ENCODE data around the gene SIK2.
A peak's percentile ranks its signal among the peaks of the same experiment; 100 is the strongest.
"Not testable (repeated sequence)": the region's sequence is repeated elsewhere in the genome, so short reads cannot be mapped to it uniquely, and the experiment has no call there.

Gene SIK2

DNA sequence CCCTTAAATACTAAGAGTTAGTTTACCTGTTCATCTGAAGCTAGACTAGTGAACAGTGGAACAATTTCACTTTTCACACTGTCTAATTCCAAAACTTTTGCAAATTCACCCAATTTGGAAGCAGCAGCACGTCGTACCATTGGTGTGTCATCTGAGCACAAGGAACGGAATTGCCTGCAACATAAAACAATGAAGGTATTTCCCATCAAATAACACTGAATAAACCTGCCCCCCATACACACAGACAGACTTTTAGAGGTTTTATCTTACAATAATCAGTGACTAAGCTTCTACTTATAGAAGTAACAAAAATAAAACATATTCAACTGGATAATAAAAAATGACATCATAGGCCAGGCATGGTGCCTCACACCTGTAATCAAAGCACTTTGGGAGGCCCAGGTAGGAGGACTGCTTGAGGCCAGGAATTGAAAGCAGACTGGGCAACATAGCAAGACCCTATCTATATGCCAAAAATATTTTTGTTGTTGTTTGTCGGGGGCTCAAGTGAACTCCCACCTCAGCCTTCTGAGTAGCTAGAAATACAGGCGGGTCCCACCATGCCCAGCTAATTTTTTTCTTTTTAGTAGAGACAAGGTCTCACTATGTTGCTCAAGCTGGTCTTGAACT, 157.6 kb downstream of the SIK2 start:
- DNase-seq (ENCODE audit: low read depth in 2 of 2): no peak

DNA sequence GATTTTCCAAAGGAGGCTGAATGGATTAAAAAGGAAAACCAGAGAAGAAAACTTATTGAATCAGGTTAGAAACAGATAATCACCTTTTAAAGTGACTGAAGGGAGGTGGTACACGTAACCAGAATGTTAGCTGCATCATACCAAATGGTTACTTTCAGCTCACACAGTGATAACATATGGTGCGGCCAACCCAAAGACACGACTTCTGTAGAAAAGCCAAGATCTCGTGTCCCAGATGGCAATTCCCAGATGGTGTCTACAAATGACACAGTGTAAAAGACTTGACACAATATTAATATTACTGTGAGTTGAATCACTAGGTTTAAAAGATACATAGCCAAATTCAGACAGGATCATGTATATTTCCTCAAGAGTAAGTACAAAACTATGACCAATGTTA, 158.8 kb downstream of the SIK2 start:
- no peak for DNase-seq (ENCODE audit: low read depth in 2 of 2)

DNA sequence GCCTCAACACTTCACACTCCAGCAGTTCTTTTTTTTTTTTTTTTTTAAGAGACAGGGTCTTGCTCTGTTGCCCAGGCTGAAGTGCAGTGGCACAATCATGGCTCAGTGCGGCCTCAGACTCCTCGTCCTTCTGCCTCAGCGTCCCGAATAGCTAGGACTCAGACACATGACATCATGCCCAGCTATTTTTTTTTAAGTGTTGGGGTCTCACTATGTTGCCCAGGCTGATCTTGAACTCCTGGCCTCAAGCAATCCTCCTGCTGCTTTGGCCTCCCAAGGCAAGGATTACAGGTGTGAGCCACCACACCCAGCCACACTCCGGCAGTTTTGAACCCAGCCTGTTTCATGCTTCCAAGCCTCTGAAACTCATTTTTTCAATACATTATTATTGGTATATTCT, 160.3 kb downstream of the SIK2 start:
- no peak for DNase-seq (ENCODE audit: low read depth in 2 of 2)

DNA sequence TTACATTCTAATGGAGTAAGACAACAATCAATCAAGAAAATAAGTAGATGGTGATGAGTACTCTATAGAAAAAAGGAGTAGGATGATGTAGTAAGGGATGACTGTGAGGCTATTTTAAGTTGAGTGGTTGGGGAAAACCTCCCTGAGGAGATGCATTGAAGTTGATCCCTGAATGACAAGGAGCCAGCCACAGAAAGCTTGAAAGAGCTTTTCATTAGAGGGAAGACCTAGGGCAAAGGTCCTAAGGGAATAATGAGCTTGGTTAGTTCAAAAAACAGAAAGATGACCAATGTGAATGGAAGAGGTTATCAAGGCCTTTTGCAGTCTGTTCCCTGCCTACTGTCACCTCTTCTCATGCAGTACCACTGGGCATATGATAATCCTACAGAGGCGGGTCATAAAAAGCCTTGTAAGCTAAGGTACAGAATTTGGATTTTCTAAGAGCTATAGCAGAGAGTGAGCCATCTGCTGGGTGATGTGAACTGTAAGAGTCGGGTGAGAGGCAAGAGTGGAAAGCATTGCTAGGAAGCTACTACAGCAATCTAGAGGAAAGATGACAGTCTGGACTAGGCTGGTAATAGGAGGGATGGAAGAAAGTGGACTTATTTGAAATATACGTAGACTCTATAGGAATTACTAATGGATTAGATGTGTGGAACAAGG, 160.9 kb downstream of the SIK2 start:
- no peak for DNase-seq (ENCODE audit: low read depth in 2 of 2)

DNA sequence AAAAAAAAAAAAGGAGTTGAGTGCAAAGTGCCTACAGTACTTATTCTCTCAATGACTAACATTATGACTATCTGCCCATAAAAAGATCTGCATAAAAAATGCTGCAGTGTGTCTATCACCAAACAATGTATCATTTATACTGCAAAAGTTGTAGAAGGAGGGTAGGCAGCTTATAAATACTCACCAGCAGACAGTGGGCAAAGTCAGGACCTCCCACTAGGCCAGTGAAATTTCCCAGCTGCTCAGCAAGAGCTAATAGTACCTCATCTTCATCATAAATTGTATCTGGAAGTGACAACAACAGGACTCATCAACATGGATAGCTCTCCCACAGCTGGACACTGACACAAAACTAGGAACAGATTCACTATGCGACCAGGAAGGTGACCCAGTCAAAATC, 162.4 kb downstream of the SIK2 start:
- no peak for DNase-seq (ENCODE audit: low read depth in 2 of 2)

DNA sequence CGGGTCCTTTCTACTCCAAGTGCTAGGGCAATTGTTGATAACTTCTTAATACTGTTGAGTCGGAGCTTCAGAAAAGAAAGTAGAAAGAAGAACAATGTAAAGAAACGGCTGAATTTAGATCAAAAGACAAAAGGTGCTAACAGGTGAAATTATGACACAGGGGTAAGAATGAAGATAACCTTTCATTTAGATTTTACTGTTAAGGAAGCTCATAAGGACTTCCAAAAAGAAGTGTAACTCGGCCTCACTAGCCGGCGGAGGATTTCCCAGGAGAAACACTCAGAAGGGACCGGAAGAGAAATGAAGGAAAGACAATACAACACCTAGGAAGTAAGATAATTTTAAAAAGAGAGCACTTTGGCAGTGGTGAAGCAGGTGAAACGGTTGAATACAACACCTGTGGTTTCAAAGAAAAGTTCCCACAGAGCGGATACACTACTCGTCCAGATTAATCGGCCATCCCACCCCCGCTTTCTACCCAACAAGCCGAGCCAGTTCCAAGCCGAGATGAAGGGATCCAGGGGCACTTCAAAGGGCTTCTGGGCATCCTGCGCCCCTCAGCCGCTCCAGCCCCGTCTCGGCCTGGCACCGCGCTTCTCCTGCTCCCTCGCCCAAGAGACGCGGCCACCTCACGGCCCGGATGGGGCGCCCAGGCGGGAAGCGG, 163.2 kb downstream of the SIK2 start:
- no peak for DNase-seq (ENCODE audit: low read depth in 2 of 2)

DNA sequence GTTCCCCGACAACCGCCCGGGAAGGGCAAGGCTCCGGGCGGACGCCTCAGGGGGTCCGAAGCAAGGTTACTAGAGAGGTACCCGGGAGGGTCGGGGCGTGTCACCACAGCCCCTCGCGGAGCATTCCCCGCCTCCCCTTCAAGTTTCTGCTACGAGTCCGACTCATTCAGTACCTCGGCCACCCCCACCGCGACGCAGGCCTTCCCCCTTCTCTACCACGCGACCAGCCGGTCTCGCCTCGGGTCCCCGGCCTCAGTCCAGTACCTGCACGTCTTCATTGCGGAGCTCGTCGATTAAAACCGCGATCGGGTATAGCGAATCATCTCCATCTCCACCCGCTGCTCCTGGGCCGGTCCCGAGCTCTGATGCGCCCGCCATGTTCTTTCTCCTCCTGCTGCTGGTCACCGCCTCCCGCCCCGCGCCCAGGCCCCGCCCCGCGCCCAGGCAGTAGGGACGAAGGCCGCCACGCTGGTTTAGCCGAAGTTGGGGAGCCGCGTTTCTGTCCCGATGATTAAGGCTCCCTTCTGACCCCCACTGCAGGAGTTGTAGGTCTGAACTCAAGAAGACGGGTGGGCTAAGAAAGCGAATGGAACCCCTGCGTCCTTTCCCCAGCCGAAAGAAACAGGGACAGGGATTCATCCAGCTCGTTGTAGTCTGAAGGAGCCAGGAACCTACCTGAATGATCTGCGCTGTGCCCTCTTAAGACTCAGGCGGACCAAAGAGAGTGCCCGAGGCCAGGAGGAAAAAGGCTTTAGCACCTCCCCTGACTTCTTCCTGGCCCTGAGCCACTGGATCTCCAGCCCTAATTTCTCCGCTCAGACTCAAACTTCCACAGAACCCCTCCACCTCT, 164.0 kb downstream of the SIK2 start, which contains the start of gene PPP2R1B:
PPP2R1B (minus strand) TSS at position 406 of the 850 bp plus-strand sequence; CDS start at position 378, 28 bp downstream.
- peak; percentile 29 to 48 for DNase-seq (ENCODE audit: low read depth in 2 of 2)

DNA sequence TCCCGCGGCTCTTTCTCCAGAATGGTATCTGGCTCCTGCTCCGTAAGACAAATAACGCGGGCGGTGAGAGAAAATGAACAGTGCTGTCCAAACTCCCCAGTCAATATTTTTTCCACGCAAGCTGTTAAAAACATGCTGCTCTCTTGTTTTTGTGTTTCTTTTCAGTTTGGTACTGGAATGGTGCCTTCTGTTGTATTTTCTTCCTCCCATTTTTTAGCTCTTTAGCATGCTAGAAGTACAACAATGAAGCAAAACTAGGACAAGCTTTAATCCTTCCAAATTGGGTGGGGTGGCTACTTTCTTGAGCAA, 164.5 kb downstream of the SIK2 start:
- no peak for DNase-seq (ENCODE audit: low read depth in 2 of 2)

DNA sequence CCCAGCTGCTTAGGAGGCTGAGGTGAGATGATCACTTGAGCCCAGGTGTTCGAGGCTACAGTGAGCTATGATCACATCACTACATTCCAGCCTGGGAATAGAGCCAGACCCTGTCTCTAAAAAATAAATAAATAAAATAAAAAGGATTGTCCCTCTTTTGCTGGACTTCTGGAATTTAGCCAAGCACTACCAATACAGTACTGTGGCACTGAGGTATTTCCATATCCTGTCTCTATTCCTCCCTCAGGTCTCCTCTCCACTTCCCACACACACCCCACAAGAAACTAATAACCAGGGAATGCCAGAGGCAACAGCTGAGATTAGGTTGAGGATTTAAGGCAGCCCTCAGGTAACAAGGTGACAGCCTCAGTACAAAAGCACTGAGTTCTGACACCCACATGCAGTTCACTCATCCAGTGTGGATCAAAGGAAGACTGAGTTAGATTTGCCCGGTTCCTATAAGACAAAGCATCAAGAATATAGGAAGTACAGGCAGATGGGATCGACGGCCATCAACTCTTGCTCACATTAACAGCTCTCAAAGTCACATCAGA, 168.4 kb downstream of the SIK2 start:
- DNase-seq (ENCODE audit: low read depth in 2 of 2): no peak

DNA sequence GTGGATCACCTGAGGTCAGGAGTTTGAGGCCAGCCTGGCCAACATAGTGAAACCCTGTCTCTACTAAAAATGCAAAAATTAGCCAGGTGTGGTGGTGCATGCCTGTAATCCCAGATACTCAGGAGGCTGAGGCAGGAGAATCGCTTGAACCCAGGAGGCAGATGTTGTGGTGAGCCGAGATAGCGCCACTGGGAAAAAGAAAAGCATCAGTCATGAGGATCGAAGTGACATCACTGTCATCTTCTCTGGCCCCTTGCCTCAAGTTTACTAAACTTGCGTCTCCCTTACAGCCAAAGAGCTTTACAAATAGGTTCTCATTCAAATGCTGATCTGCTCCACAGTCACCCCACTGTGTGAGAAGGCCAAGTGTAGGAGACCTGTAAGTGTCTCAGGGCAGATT, 169.0 kb downstream of the SIK2 start:
- DNase-seq (ENCODE audit: low read depth in 2 of 2): not testable (repeated sequence)

DNA sequence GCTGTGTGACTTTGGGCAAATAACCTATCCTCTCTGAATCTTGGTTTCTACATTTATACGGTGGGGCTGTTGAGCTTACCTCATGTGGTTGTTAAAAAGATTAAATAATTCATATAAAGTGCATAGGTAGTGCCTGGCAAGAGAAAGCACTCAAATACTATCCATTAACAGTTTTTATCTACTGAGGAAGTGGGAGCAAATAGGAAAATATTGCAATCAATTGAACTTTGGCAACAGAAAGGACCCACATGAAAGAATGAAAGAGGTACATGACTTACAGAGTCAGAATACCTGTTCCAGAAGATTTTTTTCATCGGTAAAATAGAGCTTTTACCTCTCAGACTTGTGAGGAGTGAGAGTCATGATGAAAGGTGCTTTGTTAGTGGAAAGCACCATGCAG, 170.3 kb downstream of the SIK2 start:
- DNase-seq (ENCODE audit: low read depth in 2 of 2): no peak

DNA sequence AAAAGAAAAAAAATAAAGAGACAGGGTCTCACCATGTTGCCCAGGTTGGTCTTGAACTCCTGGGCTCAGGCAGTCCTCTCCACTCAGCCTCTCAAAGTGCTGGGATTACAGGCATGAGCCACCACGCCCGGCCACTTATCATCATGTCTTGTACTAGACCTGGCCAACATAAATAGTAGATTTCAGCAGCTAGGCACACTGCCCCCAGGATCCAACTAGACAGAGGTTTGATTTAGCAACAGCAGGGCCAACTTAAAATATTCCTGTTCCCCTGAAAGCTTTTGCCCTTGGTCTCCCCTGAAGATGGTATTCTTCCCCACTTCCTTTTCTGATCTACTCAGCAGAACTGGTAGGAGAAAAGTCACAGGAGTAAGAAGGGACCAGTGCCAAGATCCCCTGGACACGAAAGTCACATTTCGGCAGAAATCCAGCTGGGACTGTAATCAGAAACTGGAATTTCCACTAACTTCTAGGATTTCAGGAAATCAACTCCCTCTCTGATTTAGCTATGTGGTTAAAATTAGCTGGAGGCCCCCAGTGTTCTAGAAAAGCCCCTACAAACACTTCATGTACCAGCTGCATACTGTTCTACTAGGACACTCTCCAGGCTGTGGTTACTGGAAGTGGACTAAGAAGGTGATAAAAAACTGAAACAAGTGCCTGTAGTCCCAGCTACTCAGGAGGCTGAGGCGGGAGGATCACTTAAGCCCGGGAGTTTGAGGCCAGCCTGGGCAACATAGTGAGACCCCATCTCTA, 172.9 kb downstream of the SIK2 start:
- DNase-seq (ENCODE audit: low read depth in 2 of 2): no peak

DNA sequence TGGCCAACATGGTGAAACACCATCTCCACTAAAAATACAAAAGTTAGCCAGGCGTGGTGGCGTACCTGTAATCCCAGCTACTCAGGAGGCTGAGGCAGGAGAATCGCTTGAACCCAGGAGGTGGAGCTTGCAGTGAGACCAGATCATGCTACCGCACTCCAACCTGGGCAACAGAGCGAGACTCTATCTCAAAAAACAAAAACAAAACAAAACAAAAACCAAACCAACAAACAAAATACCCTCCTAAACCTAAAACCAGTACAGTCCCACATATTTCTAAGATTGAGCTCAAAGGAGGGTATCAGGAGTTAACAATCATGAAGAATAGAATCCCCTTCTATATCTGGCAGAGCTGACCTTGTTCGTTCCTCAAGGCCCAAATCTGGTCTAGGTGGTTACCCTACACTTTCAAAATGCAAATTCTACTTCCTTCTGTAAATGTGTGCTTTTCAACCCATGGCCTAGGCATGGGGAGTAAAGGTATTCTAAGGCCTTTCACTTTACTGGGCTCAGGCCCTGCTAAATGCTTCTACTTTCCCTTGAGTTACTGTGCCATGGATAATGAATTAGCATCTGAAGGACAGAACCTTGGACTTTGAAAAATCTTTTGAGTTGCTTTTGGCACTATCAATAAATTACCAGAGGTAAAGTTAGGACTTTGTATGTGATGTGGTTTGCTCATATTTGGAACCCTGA, 174.3 kb downstream of the SIK2 start:
- no peak for DNase-seq (ENCODE audit: low read depth in 2 of 2)

DNA sequence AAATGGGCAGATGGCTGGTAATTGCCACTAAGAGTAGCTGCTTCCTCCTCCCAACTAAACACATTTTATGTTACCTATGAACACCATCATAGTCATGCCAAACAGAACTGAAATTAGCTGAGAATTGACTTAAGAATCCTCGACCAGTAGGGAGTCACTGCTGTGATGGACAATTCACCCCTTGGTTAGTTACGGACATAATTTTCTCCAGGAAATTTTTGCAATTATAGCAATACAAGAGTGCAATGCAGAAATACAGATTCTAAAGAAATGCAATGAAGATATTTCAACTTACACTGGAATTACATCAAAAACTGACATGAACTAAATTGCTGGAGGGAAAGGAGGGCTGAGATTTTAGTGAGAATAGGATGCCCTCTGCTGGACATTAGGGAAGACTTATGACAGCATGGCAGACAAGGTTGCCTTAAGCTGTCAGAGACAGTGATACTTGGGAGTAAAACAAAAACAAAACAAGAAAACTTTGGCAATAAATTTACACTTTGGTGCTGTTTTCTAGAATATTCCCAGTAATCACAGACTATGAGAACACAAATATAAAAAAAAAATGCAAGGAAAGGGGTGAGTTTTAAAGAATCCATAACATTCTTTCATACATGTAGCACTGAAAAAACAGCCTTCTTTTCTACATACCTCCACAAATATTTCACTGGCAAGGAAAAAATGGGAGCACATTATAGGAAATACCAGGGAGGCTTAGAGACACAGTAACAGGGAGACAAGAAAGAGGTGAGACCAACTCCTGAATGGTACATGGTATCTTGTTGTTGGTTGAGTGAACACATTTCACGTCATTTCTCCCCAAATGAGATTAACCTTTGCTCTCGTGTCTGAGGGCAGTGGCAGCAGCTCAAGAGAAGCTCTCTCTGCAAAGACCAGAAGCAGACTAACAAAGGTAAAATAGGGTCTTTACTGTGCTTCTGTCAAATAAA, 175.1 kb downstream of the SIK2 start:
- no peak for DNase-seq (ENCODE audit: low read depth in 2 of 2)

DNA sequence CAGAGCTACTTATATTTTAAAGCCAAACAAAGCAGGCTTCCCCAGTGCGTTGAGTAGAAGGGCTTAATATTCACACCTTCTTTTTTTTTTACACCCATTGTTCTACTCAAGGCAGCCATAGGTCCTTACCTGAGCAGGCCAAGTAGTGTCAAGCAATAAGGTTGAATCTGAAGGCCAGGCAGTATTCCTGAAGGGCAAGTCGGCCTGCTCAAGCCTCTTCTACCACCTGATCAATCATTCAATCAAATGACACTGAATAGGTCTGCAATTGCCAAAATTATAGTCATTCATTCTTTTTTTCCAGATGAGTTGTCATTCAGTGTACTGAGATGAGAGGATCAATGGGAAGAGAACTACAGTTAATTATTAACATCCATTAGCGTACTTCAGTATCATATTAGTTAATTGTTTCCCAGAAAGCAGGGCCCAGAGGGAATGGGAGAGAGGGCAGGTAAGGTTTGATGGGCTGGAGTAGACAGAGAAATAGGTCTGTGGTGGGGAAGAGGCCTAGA, 175.9 kb downstream of the SIK2 start:
- DNase-seq (ENCODE audit: low read depth in 2 of 2): no peak

DNA sequence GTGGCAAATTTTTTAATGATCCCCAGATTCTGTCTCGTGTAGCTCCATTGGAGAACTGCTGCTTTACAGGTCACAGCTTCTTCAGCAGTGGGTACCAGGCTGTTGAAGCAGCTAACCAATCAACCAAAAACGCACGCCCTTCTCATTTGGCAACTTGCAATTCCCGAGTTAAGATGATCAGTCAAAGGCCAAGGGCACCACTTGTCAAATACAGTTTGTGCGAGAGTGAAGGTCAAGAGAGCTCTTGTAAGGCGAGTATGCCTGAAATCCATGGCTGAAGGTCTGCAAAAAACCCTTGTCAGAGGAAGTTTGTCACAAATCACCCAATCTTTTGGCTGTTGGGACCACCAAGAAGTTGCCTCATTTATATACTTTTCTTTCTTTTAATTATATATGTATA, 176.9 kb downstream of the SIK2 start:
- DNase-seq (ENCODE audit: low read depth in 2 of 2): no peak
